HG02884 (cell line): ENCODE data around the gene RASAL1.
A peak's percentile ranks its signal among the peaks of the same experiment; 100 is the strongest.

Source experiments
- ATAC-seq: cut with Tn5 transposase; IDR thresholded peaks from one replicate; pipeline ENCODE4 v1.9.1; 2021; ENCODE audit warnings: mild to moderate bottlenecking, moderate library complexity; ENCODE audit not compliant: unreplicated experiment

RASAL1 gene

GRCh38 chr12:113135178-113136127 lies at the start of gene RASAL1:
TSS of gene RASAL1 (minus strand) at chr12:113135761. CDS start at chr12:113135462, 299 bp downstream.
- no peak for ATAC-seq

DNA sequence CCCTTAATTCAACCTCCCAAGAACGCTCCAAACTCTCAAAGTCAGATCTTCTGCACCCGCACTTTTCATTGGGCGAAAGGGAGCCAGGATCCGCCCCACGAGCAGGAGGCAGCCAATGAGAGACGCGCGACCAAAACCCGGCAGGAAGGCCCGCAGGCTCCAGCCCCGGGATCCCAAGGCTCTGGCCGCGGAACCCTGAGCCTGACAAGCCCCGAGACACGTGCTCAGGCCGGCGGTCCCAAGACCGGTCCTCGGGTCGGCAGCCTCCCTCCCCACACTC lies 49.3 kb upstream of the RASAL1 start:
- ATAC-seq, result peak; percentile 79

- peak; percentile 41 for ATAC-seq
Measured at GRCh38 chr12:113184098-113184899, 48.7 kb upstream of the RASAL1 start.

DNA sequence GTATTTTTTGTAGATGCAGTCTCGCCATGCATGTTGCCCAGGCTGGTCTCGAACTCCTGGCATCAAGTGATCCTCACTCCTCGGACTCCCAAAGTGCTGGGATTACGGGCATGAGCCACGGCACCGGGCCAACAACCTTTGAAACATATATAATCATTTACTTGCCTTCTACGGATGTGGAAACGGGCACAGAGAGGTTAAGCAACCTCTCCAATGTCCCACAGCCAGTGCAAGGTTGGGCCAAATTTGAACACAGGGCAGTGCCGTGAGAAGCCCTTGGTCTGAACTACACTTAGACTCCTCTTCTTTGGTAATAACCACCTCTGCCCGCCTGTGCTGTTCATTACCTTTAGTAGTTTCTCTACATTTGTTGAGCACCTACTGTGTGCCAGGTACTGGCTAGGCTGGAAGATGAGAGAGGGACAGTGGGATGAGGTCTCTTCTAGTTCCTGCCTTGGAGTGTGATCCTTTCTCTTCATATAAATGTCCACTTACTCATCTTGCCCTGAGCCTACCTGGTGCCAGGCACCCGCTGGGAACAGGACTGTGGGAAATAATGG lies 47.5 kb upstream of the RASAL1 start:
- ATAC-seq, result no peak

- ATAC-seq, result no peak
Measured at GRCh38 chr12:113181975-113182374, 46.4 kb upstream of the RASAL1 start.

GRCh38 chr12:113180333-113180732 lies 44.8 kb upstream of the RASAL1 start:
- no peak for ATAC-seq

DNA sequence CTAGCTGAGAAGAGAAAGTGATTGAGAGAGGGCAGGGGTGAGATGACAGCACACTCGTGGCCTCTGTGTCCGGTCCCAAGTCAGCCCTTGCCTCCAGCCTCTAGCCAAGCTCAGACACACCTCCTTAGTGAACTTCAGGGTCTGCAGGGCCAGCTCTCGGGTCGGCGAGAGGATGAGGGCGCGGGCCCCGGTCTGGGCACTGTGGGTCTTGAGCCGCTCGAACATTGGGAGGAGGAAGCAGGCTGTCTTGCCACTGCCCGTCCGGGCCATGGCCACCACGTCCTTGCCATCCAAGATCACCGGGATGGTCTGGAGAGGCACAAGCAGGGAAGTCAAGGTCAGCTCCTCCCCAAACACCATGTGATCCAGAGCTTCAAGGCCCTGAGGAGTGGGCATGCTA lies 43.5 kb upstream of the RASAL1 start:
- no peak for ATAC-seq

DNA sequence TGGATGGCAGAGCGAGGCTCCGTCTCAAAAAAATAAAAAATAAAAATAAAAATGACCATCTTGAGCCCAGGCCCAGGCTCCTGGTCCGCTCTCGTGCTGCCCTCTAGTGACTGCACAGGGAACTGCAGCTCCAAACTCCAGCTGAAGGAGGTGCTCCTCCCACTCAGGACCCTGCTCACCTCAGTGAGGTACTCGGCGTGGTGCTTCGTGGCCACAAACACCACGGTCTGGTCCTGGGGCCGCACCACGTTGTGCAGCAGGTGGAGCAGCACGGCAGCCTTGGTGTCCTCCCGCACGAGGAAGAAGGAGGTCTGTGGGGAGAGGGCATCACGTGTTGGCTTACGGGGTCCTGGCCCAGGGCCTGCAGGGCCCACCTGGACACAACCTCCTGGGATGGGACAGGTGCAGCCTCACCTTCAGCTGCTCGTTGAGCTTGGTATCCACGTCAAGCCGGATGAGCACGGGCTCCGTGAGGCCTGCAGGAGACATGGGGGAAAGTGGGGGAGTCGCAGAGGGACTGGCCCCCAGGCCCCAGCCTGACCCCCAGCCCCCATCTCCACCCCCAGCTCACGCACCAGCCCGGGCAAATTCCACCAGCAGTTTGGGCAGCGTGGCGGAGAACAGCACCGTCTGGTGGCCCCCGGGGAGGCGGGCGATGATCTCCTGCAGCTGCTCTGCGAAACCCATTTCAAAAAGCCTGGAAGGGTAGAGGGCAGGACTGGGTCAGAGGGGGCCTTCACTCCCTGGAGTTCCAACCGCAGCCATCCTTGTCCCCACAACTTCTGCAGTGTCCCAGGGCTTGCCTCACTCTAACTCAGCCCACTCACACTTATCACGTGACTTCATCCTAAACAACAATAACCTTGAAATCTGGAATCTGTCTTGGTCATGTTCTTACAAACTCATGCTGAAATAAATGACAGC lies 39.2 kb upstream of the RASAL1 start:
- ATAC-seq, result no peak

- peak; percentile 58 for ATAC-seq
Measured at GRCh38 chr12:113173081-113173698, 37.6 kb upstream of the RASAL1 start.

DNA sequence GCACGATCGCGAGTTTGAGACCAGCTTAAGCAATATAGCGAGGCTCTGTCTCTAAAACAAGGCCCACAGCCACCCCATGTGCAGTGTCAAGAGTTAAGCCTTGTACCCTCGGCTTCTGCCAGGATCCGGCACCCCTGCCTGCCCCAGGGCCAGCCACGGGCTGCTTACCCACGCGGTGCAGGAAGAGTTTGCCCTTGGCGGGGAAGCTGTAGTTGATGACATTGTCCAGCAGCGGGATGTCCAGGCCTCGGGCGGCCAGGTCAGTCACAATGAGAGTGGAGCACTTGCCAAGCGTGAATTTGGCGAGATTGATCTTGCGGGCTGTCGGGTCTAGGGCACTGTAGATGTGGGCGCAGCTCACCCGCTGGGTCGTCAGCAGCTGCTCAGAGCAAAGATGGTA lies 36.6 kb upstream of the RASAL1 start:
- ATAC-seq, result no peak

GRCh38 chr12:113171543-113171942 lies 36.0 kb upstream of the RASAL1 start:
- ATAC-seq, result no peak

- no peak for ATAC-seq
Measured at GRCh38 chr12:113170926-113171325, 35.4 kb upstream of the RASAL1 start.

DNA sequence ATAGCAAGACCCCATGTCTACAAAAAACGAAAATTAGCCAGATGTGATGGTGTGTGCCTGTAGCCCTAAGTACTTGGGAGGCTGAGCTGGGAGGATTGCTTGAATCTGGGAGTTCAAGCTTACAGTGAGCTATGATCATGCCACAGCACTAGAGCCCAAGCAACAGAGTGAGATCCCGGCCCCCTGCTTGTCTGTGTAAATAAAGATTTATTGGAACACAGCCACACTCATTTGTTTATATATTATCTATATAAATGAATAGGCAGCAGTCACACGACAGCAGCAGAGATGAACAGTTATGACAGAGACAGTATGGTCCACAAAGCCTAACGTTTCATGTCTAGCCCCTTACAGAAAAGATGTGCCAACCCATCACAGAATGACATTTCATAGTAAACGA lies 34.9 kb upstream of the RASAL1 start:
- ATAC-seq, result no peak

DNA sequence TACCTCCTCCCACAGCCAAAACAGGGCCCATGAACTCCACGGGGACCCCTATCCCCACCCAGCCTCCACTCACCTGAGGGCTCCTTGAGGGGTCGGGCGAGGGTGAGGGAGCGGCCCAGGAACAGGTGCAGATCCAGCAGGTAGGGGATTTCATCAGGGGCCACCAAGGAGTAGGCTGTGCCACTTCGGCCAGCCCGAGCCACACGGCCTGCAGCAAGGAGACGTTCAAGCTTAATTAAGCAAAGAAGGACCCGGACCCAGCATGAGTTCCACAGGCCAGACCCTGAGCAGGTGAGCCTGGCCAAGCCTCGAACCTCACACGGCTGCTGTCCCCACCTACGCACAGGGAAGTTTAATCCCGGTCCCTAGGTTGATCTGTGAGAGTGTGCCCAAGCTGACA lies 34.1 kb upstream of the RASAL1 start:
- no peak for ATAC-seq

DNA sequence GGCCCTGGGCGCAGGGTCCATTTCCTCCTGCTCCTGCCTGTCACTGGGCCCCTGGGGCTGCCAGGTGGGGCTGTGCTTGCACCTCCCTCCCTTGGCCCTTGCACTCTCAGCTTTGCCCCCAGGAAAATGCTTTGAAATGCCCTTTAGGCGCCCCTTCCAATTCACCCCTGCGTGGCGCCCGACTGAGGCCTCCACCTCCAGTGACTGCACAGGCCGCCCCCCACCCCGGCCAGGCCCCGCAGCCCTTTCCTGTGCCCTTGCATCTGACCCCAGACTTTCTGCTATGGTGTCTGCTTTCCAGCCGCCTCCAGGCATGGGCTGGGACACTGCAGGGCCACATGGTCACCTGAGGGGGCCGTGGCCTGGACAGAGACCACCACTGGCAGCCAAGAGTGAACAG lies 32.3 kb upstream of the RASAL1 start:
- ATAC-seq, result no peak

- no peak for ATAC-seq
Measured at GRCh38 chr12:113165521-113166450, 30.2 kb upstream of the RASAL1 start.

GRCh38 chr12:113164014-113164413 lies 28.5 kb upstream of the RASAL1 start:
- ATAC-seq, result no peak

- ATAC-seq, result no peak
Measured at GRCh38 chr12:113163030-113163360, 27.4 kb upstream of the RASAL1 start.
